Calu3 (cell line): ENCODE data around the gene ERVFRD-1. TPM values are rescaled to one million over a fixed set of nuclear protein-coding genes. Genes with fewer than 3 reads are reported as not detected.

Source experiments
- BruUV-seq: library from RNA; stranded (reverse); fragments of 400-500 nt; replicated peaks from 2 replicates; lab custom pipeline; 2021; lab: Mats Ljungman, UMichigan
- CTCF ChIA-PET: fragments of 300-600 bp; sonication (Branson Sonifier 250); formaldehyde crosslinking; loops from one replicate; lab custom pipeline; 2022; ENCODE audit warnings: antibody characterized with exemption; lab: Charles Lee
- DNase-seq: peaks from one replicate; pipeline ENCODE4 v3.0.0; 2022
- H3K27ac Mint-ChIP-seq: one replicate; pipeline ENCODE4 v1.8.0; 2022; ENCODE audit warnings: mixed read lengths; ENCODE audit not compliant: unreplicated experiment
- H3K27me3 Mint-ChIP-seq: one replicate; pipeline ENCODE4 v1.8.0; 2022; ENCODE audit warnings: mixed read lengths; ENCODE audit not compliant: unreplicated experiment
- H3K36me3 Mint-ChIP-seq: one replicate; pipeline ENCODE4 v1.8.0; 2022; ENCODE audit warnings: mild to moderate bottlenecking, moderate library complexity, mixed read lengths; ENCODE audit not compliant: insufficient read depth, unreplicated experiment
- H3K4me1 Mint-ChIP-seq: one replicate; pipeline ENCODE4 v1.8.0; 2022; ENCODE audit warnings: mild to moderate bottlenecking, low read depth, mixed read lengths; ENCODE audit not compliant: unreplicated experiment
- H3K4me3 Mint-ChIP-seq: one replicate; pipeline ENCODE4 v1.8.0; 2022; ENCODE audit warnings: mild to moderate bottlenecking, low read depth, moderate library complexity, mixed read lengths; ENCODE audit not compliant: unreplicated experiment
- H3K9me3 Mint-ChIP-seq: one replicate; pipeline ENCODE4 v1.8.0; 2022; ENCODE audit warnings: low read depth, mixed read lengths; ENCODE audit not compliant: unreplicated experiment
- CTCF ChIP-seq: fragments of 200-600 bp; IDR thresholded peaks from one replicate; pipeline ENCODE4 v1.8.0; 2022; ENCODE audit warnings: antibody characterized with exemption; ENCODE audit not compliant: unreplicated experiment
- intact Hi-C: fragments of 100-400 bp; cut with micrococcal nuclease; formaldehyde crosslinking; loops from one replicate; pipeline ENCODE4 v1.10.0; 2022; ENCODE audit not compliant: unreplicated experiment
- total RNA-seq: library from RNA; stranded (reverse); gene quantifications from 2 replicates; pipeline ENCODE4 v1.2.3, GENCODE V29; 2022

ERVFRD-1 gene
- total RNA-seq, 1 experiment from 2014 or later, result not detected

- Mint-ChIP-seq H3K36me3 (peaks cover 5% of the 10 kb centered on the region), H3K4me1 (peaks cover 18% of the 10 kb centered on the region), H3K27ac (no peak overlapping the region), H3K9me3 (no peaks in the 10 kb centered on the region), H3K27me3 (no peaks in the 10 kb centered on the region), H3K4me3 (no peak overlapping the region)
- no TSS peak for BruUV-seq
- CTCF ChIA-PET, result interaction anchor here (0.6 kb wide), 1 partner anchor 12 kb away, joined by 3 read pairs; no protein-coding TSS in a partner anchor
- DNase-seq, result no peak
- intact Hi-C loops, result no loop called here
- TF ChIP-seq CTCF, result no peak
Measured at GRCh38 chr6:11056871-11057270, 54.7 kb downstream of the ERVFRD-1 start.

- no peak for TF ChIP-seq CTCF
- Mint-ChIP-seq H3K4me1 (peaks cover 18% of the 10 kb centered on the region), H3K27ac (peak overlapping the region; percentile 78), H3K36me3 (peaks cover 5% of the 10 kb centered on the region), H3K4me3 (no peak overlapping the region), H3K9me3 (no peaks in the 10 kb centered on the region), H3K27me3 (no peaks in the 10 kb centered on the region)
- intact Hi-C loops, result no loop called here
- CTCF ChIA-PET, result interaction anchor here (1.4 kb wide), 1 partner anchor 14 kb away, joined by 3 read pairs; no protein-coding TSS in a partner anchor
- no TSS peak for BruUV-seq
- DNase-seq, result no peak
Measured at GRCh38 chr6:11055127-11055627, 56.3 kb downstream of the ERVFRD-1 start.

GRCh38 chr6:11054722-11055121 lies 56.8 kb downstream of the ERVFRD-1 start:
- H3K36me3 Mint-ChIP-seq, result peaks cover 5% of the 10 kb centered on the region

GRCh38 chr6:11053307-11053706 lies 58.2 kb downstream of the ERVFRD-1 start:
- DNase-seq, result no peak
- no peak overlapping the region for H3K4me3 Mint-ChIP-seq
- H3K27me3 Mint-ChIP-seq, result no peaks in the 10 kb centered on the region
- BruUV-seq, result no TSS peak
- CTCF ChIA-PET, result interaction anchor here (0.7 kb wide), 1 partner anchor 53 kb away, joined by 4 read pairs; no protein-coding TSS in a partner anchor
- peaks cover 5% of the 10 kb centered on the region for H3K36me3 Mint-ChIP-seq
- no peak for TF ChIP-seq CTCF
- no peak overlapping the region for H3K27ac Mint-ChIP-seq
- H3K4me1 Mint-ChIP-seq, result peaks cover 18% of the 10 kb centered on the region
- intact Hi-C loops, result no loop called here
- no peaks in the 10 kb centered on the region for H3K9me3 Mint-ChIP-seq

More at GRCh38 chr6:11054722-11055121, 56.8 kb downstream of the ERVFRD-1 start:
- Mint-ChIP-seq H3K4me1 (peaks cover 18% of the 10 kb centered on the region), H3K4me3 (peak overlapping the region; percentile 56), H3K27me3 (no peaks in the 10 kb centered on the region), H3K27ac (peak overlapping the region; percentile 78), H3K9me3 (no peaks in the 10 kb centered on the region)
- TF ChIP-seq CTCF, result no peak
- no TSS peak for BruUV-seq
- intact Hi-C loops, result no loop called here
- DNase-seq, result no peak
- CTCF ChIA-PET, result interaction anchor here (1.4 kb wide), 1 partner anchor 14 kb away, joined by 3 read pairs; no protein-coding TSS in a partner anchor

Other genes starting within 250 kb of the ERVFRD-1 start
- not detected in 2 replicates for gene GCM2, start 229.7 kb downstream of the ERVFRD-1 start, total RNA-seq
- 0.12 TPM in 1 of 2 replicates, not detected in the other for gene SYCP2L, start 224.7 kb downstream of the ERVFRD-1 start, total RNA-seq
- 0.20 and 0.47 TPM in 2 replicates for gene ELOVL2, start 67.4 kb downstream of the ERVFRD-1 start, total RNA-seq
- 9.8 and 10.5 TPM in 2 replicates for gene SMIM13, start 17.9 kb downstream of the ERVFRD-1 start, total RNA-seq
- gene NEDD9, start 120.9 kb upstream of the ERVFRD-1 start, total RNA-seq, result 18.2 and 28.1 TPM in 2 replicates